Neutrophil (primary cell): Measurements from ENCODE around the gene PDE2A.

Experiments used
- H3K27ac ChIP-seq: fragments of 200-600 bp; sonication (generic); 2 replicates; pipeline ENCODE4 v1.5.1; 2016; ENCODE audit warnings: mild to moderate bottlenecking, moderate library complexity
- H3K27me3 ChIP-seq: fragments of 200-600 bp; sonication (generic); 2 replicates; pipeline ENCODE4 v1.6.0; 2016; ENCODE audit warnings: mild to moderate bottlenecking
- H3K36me3 ChIP-seq: fragments of 200-600 bp; sonication (generic); 2 replicates; pipeline ENCODE4 v1.5.1; 2017
- H3K4me1 ChIP-seq, 2 experiments: fragments of 200-600 bp in 1 of 2; sonication (generic) in 1 of 2; 1 replicate in 1 of 2; 2 replicates in 1 of 2; pipeline versions ENCODE4 v1.5.1 to v1.6.1; 2013 to 2016; ENCODE audit warnings: low read depth in 1 of 2, low read length in 1 of 2, mild to moderate bottlenecking in 1 of 2, moderate library complexity in 1 of 2; ENCODE audit not compliant: control insufficient read depth in 1 of 2, insufficient read depth in 1 of 2
- H3K4me3 ChIP-seq, 2 experiments: fragments of 200-600 bp in 1 of 2; sonication (generic) in 1 of 2; 1 replicate in 1 of 2; 2 replicates in 1 of 2; pipeline ENCODE4 v1.5.1; 2013 to 2016; ENCODE audit warnings: low read depth in 1 of 2, low read length in 1 of 2, mild to moderate bottlenecking in 1 of 2, moderate library complexity in 1 of 2
- H3K9me3 ChIP-seq: fragments of 200-600 bp; sonication (generic); 2 replicates; pipeline ENCODE4 v1.5.1; 2016
- TF ChIP-seq, protein P1 (sequence below): fragments of 200-600 bp; sonication (generic); IDR thresholded peaks from 2 replicates; pipeline ENCODE4 v1.5.1; 2016; ENCODE audit warnings: antibody characterized with exemption

PDE2A gene

DNA sequence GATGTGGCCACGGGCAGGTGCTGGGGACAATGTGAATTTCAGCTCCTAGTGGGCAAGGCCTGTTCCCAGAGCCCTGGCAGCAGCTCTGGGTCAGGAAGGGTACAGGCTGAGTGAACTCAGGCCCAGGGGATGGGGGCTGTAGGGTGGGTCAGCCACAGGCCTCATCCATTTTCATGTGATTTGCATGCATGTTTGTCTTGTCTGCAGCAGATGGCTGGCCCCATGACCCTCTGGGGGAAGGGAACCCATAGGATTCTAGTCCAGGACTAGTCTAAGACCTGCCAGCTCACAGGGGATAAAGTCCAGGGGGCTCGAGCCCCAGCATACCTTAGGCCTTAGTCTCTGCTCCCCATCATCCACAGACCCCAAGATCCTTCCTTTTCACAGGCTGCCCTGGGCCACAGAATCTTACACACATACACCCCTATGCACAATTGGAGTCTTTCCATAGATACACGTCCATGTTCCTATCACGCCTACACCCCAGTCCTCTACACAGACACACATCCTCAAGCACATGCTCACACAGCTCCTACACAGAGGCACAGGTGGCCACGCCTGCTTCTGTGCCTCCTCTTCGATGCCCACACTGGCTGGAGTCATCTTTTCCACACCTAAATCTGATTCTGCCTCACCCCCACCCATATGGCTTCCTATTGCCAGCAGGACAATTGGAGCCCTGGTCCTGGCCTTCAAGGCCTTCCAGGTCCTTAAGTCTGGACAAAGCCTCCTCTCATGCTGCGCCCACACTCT is 25.7 kb downstream of the PDE2A start:
- Histone ChIP-seq H3K4me3 (no peak overlapping the region), H3K36me3 (no peaks in the 10 kb centered on the region), H3K4me1 (no peaks in the 10 kb centered on the region), H3K27ac (no peak overlapping the region), H3K9me3 (no peaks in the 10 kb centered on the region), H3K27me3 (peaks cover 17% of the 10 kb centered on the region)
- TF ChIP-seq, protein P1, sequence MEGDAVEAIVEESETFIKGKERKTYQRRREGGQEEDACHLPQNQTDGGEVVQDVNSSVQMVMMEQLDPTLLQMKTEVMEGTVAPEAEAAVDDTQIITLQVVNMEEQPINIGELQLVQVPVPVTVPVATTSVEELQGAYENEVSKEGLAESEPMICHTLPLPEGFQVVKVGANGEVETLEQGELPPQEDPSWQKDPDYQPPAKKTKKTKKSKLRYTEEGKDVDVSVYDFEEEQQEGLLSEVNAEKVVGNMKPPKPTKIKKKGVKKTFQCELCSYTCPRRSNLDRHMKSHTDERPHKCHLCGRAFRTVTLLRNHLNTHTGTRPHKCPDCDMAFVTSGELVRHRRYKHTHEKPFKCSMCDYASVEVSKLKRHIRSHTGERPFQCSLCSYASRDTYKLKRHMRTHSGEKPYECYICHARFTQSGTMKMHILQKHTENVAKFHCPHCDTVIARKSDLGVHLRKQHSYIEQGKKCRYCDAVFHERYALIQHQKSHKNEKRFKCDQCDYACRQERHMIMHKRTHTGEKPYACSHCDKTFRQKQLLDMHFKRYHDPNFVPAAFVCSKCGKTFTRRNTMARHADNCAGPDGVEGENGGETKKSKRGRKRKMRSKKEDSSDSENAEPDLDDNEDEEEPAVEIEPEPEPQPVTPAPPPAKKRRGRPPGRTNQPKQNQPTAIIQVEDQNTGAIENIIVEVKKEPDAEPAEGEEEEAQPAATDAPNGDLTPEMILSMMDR, result no peak

DNA sequence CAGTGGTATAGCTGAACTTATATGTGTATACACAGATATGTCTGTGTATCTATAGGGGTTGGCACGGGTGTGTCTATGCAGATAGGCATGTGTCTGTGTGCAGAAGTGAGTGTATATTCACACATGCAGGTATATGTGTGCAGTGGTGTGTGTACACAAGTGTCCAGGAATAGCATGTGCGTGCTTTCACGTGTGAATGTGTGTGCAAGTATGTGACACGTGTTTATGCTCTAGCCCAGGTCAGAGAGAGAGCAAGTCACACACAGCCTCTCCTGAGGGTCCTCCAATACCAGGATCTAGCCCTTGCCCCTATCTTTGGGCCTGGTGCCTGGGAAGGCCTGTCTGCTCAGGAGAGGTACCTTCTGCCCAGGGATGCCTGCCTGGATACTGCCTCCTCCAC is 26.3 kb downstream of the PDE2A start:
- Histone ChIP-seq H3K27me3 (peaks cover 24% of the 10 kb centered on the region), H3K9me3 (no peaks in the 10 kb centered on the region), H3K36me3 (no peaks in the 10 kb centered on the region), H3K4me3 (no peak overlapping the region), H3K4me1 (peaks cover 4 to 6% of the 10 kb centered on the region in 2 experiments), H3K27ac (no peak overlapping the region)
- TF ChIP-seq, protein P1, result no peak

DNA sequence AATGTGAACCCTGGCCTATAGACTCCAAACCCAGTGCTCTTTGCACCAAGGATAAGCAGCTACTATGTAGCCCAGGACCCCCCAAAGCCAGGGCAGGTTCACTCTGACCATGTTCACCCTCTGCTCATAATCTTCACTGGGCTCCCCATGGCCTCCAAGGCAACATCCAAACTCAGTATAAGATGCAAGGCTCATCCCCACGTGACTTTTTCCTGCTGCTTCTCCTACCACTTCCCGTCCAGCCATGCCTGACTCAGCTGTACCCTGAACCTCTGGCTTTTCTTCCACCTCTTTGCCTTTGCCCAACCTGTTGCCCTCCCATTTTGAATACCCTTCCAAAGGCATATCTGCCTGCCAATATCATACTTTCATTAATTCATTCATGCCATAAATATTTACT is 27.8 kb downstream of the PDE2A start:
- Histone ChIP-seq H3K9me3 (no peaks in the 10 kb centered on the region), H3K27me3 (peaks cover 38% of the 10 kb centered on the region), H3K4me1 (peaks cover 13 to 16% of the 10 kb centered on the region in 2 experiments), H3K27ac (no peak overlapping the region), H3K4me3 (no peak overlapping the region), H3K36me3 (no peaks in the 10 kb centered on the region)
- TF ChIP-seq, protein P1, result no peak

DNA sequence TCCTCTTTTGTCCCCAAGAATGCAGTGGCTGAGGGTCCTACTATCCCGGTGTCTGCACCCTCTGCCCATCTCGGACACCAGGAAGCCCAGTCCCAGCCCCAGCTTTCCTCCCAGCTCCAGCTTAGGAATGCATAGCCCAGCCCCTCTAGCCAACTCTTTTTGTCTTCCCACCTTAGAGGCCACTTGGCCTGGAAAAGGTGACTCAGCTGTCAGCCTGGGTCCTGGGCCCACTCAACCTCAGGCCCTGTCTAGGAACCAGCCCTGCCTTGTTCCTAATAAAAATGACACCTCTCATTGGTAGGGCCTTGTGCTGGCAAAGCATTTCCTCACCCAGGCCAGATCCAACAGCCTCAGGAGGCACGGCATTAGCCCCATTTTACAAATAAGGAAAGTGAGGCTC is 28.2 kb downstream of the PDE2A start:
- Histone ChIP-seq H3K4me1 (peaks cover 13 to 17% of the 10 kb centered on the region in 2 experiments), H3K27ac (no peak overlapping the region), H3K9me3 (no peaks in the 10 kb centered on the region), H3K36me3 (no peaks in the 10 kb centered on the region), H3K4me3 (no peak overlapping the region), H3K27me3 (peaks cover 42% of the 10 kb centered on the region)
- TF ChIP-seq, protein P1, result no peak

DNA sequence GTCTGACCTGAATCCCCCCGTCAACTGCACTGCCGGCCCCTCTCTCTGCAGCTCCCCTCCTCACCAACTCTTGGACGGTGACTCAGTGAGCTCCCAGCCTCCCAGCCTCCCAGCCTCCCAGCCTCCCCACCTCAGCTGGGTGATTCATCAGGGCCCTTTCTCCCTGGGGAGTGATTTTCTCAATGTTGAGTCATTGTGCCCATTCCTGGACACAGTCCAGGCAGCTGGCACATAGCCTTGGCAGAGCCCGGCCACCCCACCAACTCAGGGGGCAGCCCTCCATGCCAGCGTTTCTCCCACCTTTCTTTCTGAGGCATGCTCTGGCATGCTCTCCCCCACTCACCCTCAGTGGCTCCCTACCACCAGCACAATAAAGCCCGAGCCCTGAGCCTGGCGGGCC is 30.7 kb downstream of the PDE2A start:
- TF ChIP-seq, protein P1, result no peak
- H3K4me3 ChIP-seq, result no peak overlapping the region

More for the DNA sequence above, 30.7 kb downstream of the PDE2A start:
- H3K36me3 ChIP-seq, result no peaks in the 10 kb centered on the region
- H3K9me3 ChIP-seq, result no peaks in the 10 kb centered on the region
- no peak overlapping the region for H3K27ac ChIP-seq
- peaks cover 13 to 17% of the 10 kb centered on the region in 2 experiments for H3K4me1 ChIP-seq
- peaks cover 67% of the 10 kb centered on the region for H3K27me3 ChIP-seq
